Sigmoid colon (tissue), 7 donors: ENCODE results near the gene NEMP1. TPM values are rescaled to one million over a fixed set of nuclear protein-coding genes. Genes with fewer than 3 reads are reported as not detected.

Source experiments
- DNase-seq: peaks from one replicate; pipeline ENCODE4 v3.0.0-alpha.2; 2019
- H3K27ac ChIP-seq, 4 donors: fragments of 200-600 bp; sonication (generic); one replicate each; pipeline ENCODE4 v1.5.1; 2016 to 2019; ENCODE audit warnings: mild to moderate bottlenecking in 1 of 4
- H3K27me3 ChIP-seq, 3 donors: fragments of 200-600 bp; sonication (generic); one replicate each; pipeline ENCODE4 v1.5.1; 2019; ENCODE audit warnings: mild to moderate bottlenecking in 1 of 3
- H3K36me3 ChIP-seq, 4 donors: fragments of 200-600 bp; sonication (generic); one replicate each; pipeline ENCODE4 v1.5.1; 2016 to 2019
- H3K4me1 ChIP-seq, 4 donors: fragments of 200-600 bp; sonication (generic); one replicate each; pipeline ENCODE4 v1.5.1; 2017 to 2019
- H3K4me3 ChIP-seq, 4 donors: fragments of 200-600 bp; sonication (generic); one replicate each; pipeline ENCODE4 v1.5.1; 2017 to 2019; ENCODE audit warnings: mild to moderate bottlenecking in 2 of 4, moderate library complexity in 1 of 4
- H3K9me3 ChIP-seq, 4 donors: fragments of 200-600 bp in 3 of 4; sonication (generic) in 3 of 4; one replicate each; pipeline versions ENCODE4 v1.5.1 to v1.6.1; 2013 to 2019
- CTCF ChIP-seq, 4 experiments: fragments of 450-650 bp in 3 of 4; fragments of 200-600 bp in 1 of 4; IDR thresholded peaks; one replicate each; pipeline ENCODE4 v1.5.1; 2016 to 2019; ENCODE audit warnings: antibody characterized with exemption in 4 of 4, mild to moderate bottlenecking in 3 of 4, moderate library complexity in 2 of 4
- EP300 ChIP-seq, 4 donors: sonication (generic); formaldehyde crosslinking; IDR thresholded peaks; one replicate each; pipeline ENCODE4 v1.6.1; 2017; ENCODE audit warnings: antibody characterized with exemption in 4 of 4
- POLR2A ChIP-seq, 2 donors: fragments of 450-650 bp; IDR thresholded peaks; one replicate each; pipeline ENCODE4 v1.6.1; 2016; ENCODE audit warnings: antibody characterized with exemption in 2 of 2, mild to moderate bottlenecking in 2 of 2, moderate library complexity in 2 of 2
- POLR2AphosphoS5 ChIP-seq, 4 donors: sonication (generic); formaldehyde crosslinking; IDR thresholded peaks; one replicate each; pipeline ENCODE4 v1.6.1; 2017; ENCODE audit warnings: antibody characterized with exemption in 4 of 4
- WGBS, 2 donors: extraction: QIAGEN DNeasy Blood & Tissue Kit; methylation state at CpG; one replicate each; pipeline ENCODE4 v1.1.7; 2013; 5-methylcytosine and 5-hydroxymethylcytosine counted together
- intact Hi-C: fragments of 100-400 bp; cut with DNase I; formaldehyde crosslinking; loops from one replicate; pipeline ENCODE4 v1.15.1; 2023
- polyA plus RNA-seq, 3 donors: library from polyadenylated mRNA; stranded (reverse); fragments of 200-250 nt; gene quantifications; one replicate each; pipeline ENCODE4 v1.2.3, GENCODE V29; 2013
- total RNA-seq, 4 donors: library from RNA; depleted of rRNA; stranded (reverse); fragments of >200 nt; gene quantifications; one replicate each; pipeline ENCODE4 v1.1.0, GENCODE V29; 2016
- donor health status: healthy with polysubstance abuse.
- donor health status: Bipolar disorder and iron deficiency.
- donor health status: healthy.

NEMP1 gene
- total and polyA plus RNA-seq, 7 donors: 0.60 to 13.6 (median 11.5) TPM

- intact Hi-C loops: no loop called here
- 38 to 68% methylated on average over 1 of the region's 1 CpG for WGBS, 2 donors
- Histone ChIP-seq H3K36me3 (no peaks in the 10 kb centered on the region), H3K9me3 (no peaks in the 10 kb centered on the region), H3K4me1 (peaks cover 0 to 22% (median 8%) of the 10 kb centered on the region in 4 donors), H3K4me3 (no peak overlapping the region), H3K27me3 (no peaks in the 10 kb centered on the region), H3K27ac (no peak overlapping the region)
- TF ChIP-seq CTCF (IDR thresholded peaks at IDR 0.05): no peak
- no peak for TF ChIP-seq POLR2AphosphoS5 (IDR thresholded peaks at IDR 0.05)
- no peak for TF ChIP-seq POLR2A (IDR thresholded peaks at IDR 0.05)
- no peak for TF ChIP-seq EP300 (IDR thresholded peaks at IDR 0.05)
- no peak for DNase-seq
Measured at GRCh38 chr12:57048423-57049118, 30.0 kb downstream of the NEMP1 start.

GRCh38 chr12:57047981-57048380, 30.6 kb downstream of the NEMP1 start:
- Histone ChIP-seq H3K4me3 (no peak overlapping the region), H3K27me3 (no peaks in the 10 kb centered on the region), H3K36me3 (no peaks in the 10 kb centered on the region), H3K9me3 (no peaks in the 10 kb centered on the region), H3K27ac (no peak overlapping the region), H3K4me1 (peaks cover 0 to 22% (median 8%) of the 10 kb centered on the region in 4 donors)
- intact Hi-C loops: no loop called here
- no peak for DNase-seq
- 73 to 75% methylated on average over 1 of the region's 1 CpG for WGBS, 2 donors
- TF ChIP-seq CTCF (IDR thresholded peaks at IDR 0.05): no peak
- no peak for TF ChIP-seq POLR2A (IDR thresholded peaks at IDR 0.05)
- TF ChIP-seq POLR2AphosphoS5 (IDR thresholded peaks at IDR 0.05): no peak
- TF ChIP-seq EP300 (IDR thresholded peaks at IDR 0.05): no peak

- Histone ChIP-seq H3K4me3 (no peak overlapping the region), H3K4me1 (peaks cover 0 to 22% (median 8%) of the 10 kb centered on the region in 4 donors), H3K27me3 (no peaks in the 10 kb centered on the region), H3K27ac (no peak overlapping the region), H3K36me3 (no peaks in the 10 kb centered on the region), H3K9me3 (no peaks in the 10 kb centered on the region)
- intact Hi-C loops: no loop called here
- DNase-seq: no peak
- no peak for TF ChIP-seq EP300 (IDR thresholded peaks at IDR 0.05)
- TF ChIP-seq CTCF (IDR thresholded peaks at IDR 0.05): no peak
- no peak for TF ChIP-seq POLR2AphosphoS5 (IDR thresholded peaks at IDR 0.05)
- no peak for TF ChIP-seq POLR2A (IDR thresholded peaks at IDR 0.05)
- WGBS, 2 donors: 62 to 78% methylated on average over 10 of the region's 10 CpGs
Measured at GRCh38 chr12:57046947-57047890, 31.4 kb downstream of the NEMP1 start.

GRCh38 chr12:57046086-57046791, 32.4 kb downstream of the NEMP1 start:
- DNase-seq: no peak
- no peak overlapping the region for H3K4me3 ChIP-seq
- 75 to 77% methylated on average over 6 of the region's 6 CpGs for WGBS, 2 donors
- H3K9me3 ChIP-seq: no peaks in the 10 kb centered on the region
- H3K27ac ChIP-seq: no peak overlapping the region
- TF ChIP-seq POLR2A (IDR thresholded peaks at IDR 0.05): no peak
- H3K4me1 ChIP-seq: peaks cover 0 to 22% (median 8%) of the 10 kb centered on the region in 4 donors
- no peaks in the 10 kb centered on the region for H3K27me3 ChIP-seq
- intact Hi-C loops: no loop called here
- no peaks in the 10 kb centered on the region for H3K36me3 ChIP-seq

GRCh38 chr12:57044889-57045288, 33.7 kb downstream of the NEMP1 start:
- H3K4me1 ChIP-seq: peaks cover 0 to 14% (median 4%) of the 10 kb centered on the region in 4 donors
- H3K27me3 ChIP-seq: no peaks in the 10 kb centered on the region
- intact Hi-C loops: no loop called here
- no peak overlapping the region for H3K4me3 ChIP-seq
- TF ChIP-seq EP300 (IDR thresholded peaks at IDR 0.05): no peak
- no peak for TF ChIP-seq POLR2A (IDR thresholded peaks at IDR 0.05)
- no peak for TF ChIP-seq CTCF (IDR thresholded peaks at IDR 0.05)
- no peak for TF ChIP-seq POLR2AphosphoS5 (IDR thresholded peaks at IDR 0.05)
- H3K36me3 ChIP-seq: no peaks in the 10 kb centered on the region
- 89% methylated on average over 3 of the region's 3 CpGs for WGBS, 2 donors
- no peaks in the 10 kb centered on the region for H3K9me3 ChIP-seq
- H3K27ac ChIP-seq: no peak overlapping the region
- no peak for DNase-seq
